HepG2 (cell line): ENCODE results near the gene MYH9. TPM values are rescaled to one million over a fixed set of nuclear protein-coding genes. Genes with fewer than 3 reads are reported as not detected.

Source experiments
- BORCS8-MEF2B ChIP-seq: sonication (generic); formaldehyde crosslinking; IDR thresholded peaks from 2 replicates; pipeline ENCODE4 v1.8.0; 2022; ENCODE audit warnings: mild to moderate bottlenecking, missing genetic modification reagents
- CBX2 ChIP-seq, 2 experiments: fragments of 200-600 bp in 1 of 2; sonication (generic); formaldehyde crosslinking in 1 of 2; IDR thresholded peaks; 2 replicates each; pipeline versions ENCODE4 v1.7.0 to v1.8.1; 2018 to 2022; ENCODE audit warnings: low read depth in 2 of 2, low read length in 1 of 2, mild to moderate bottlenecking in 1 of 2, missing genetic modification reagents in 1 of 2
- ERF ChIP-seq: IDR thresholded peaks from 2 replicates; pipeline ENCODE4 v1.6.1; 2018; ENCODE audit warnings: missing biosample characterization, missing genetic modification reagents
- HNRNPUL1 ChIP-seq: fragments of 200-400 bp; formaldehyde crosslinking; IDR thresholded peaks from 2 replicates; pipeline ENCODE4 v1.6.1; 2017; ENCODE audit warnings: low read depth, mild to moderate bottlenecking, low read length, moderate library complexity
- RFX3 ChIP-seq: IDR thresholded peaks from 2 replicates; pipeline ENCODE4 v1.6.1; 2016; ENCODE audit warnings: missing biosample characterization, missing genetic modification reagents
- SAP130 ChIP-seq: IDR thresholded peaks from 2 replicates; pipeline ENCODE4 v1.6.1; 2016; ENCODE audit warnings: low read depth
- TOPORS ChIP-seq: sonication (generic); formaldehyde crosslinking; IDR thresholded peaks from 2 replicates; pipeline ENCODE4 v1.8.0; 2023; ENCODE audit warnings: mild to moderate bottlenecking, missing genetic modification reagents
- ZFP91 ChIP-seq: sonication (generic); formaldehyde crosslinking; IDR thresholded peaks from 2 replicates; pipeline ENCODE4 v1.9.0; 2022; ENCODE audit warnings: missing genetic modification reagents, mild to moderate bottlenecking, borderline replicate concordance
- ZNF326 ChIP-seq: sonication (generic); formaldehyde crosslinking; IDR thresholded peaks from 2 replicates; pipeline ENCODE4 v1.4.0; 2020; ENCODE audit warnings: missing genetic modification reagents, borderline replicate concordance
- ZNF597 ChIP-seq: sonication (generic); formaldehyde crosslinking; IDR thresholded peaks from 2 replicates; pipeline ENCODE4 v1.5.0; 2020; ENCODE audit warnings: missing genetic modification reagents
- ZNF703 ChIP-seq: sonication (generic); formaldehyde crosslinking; IDR thresholded peaks from 2 replicates; pipeline ENCODE4 v1.5.1; 2020; ENCODE audit warnings: missing genetic modification reagents, mild to moderate bottlenecking, moderate library complexity, borderline replicate concordance
- polyA plus RNA-seq, 8 experiments: library from polyadenylated mRNA; depleted of rRNA in 3 of 8; stranded (reverse) in 7 of 8; unstranded in 1 of 8; fragments of >200 nt; fragmentation: Illumina TruSeq in 4 of 8; extraction: Trizol in 4 of 8; gene quantifications; 2 replicates each; pipeline versions ENCODE4 v1.2.1 to v1.2.3, GENCODE V29; 2011 to 2016; ENCODE audit warnings: low read depth in 4 of 8, missing spikeins in 1 of 8, mixed read lengths in 1 of 8; ENCODE audit not compliant: insufficient read depth in 1 of 8
- total RNA-seq, 5 experiments: library from RNA; depleted of rRNA; stranded (reverse); fragments of >200 nt; fragmentation: Illumina TruSeq; extraction: Trizol; gene quantifications; 2 replicates each; pipeline ENCODE4 v1.2.3, GENCODE V29; 2016; ENCODE audit warnings: low read depth in 1 of 5
- TF ChIP-seq, protein P1 (sequence below): sonication (generic); formaldehyde crosslinking; conservative IDR thresholded peaks from 2 replicates; pipeline ENCODE4 v1.8.0; 2022; ENCODE audit warnings: low read depth, missing genetic modification reagents
- TF ChIP-seq, protein P2 (sequence below): sonication (generic); formaldehyde crosslinking; IDR thresholded peaks from 2 replicates; pipeline ENCODE4 v1.5.0; 2020; ENCODE audit warnings: mild to moderate bottlenecking, missing genetic modification reagents, borderline replicate concordance
- TF ChIP-seq, protein P3 (sequence below): sonication (generic); formaldehyde crosslinking; IDR thresholded peaks from 2 replicates; pipeline ENCODE4 v1.8.0; 2022; ENCODE audit warnings: mild to moderate bottlenecking, missing genetic modification reagents

The MYH9 gene
- total and polyA plus RNA-seq, 2 of the 13 experiments (the other 11 are each of a cell fraction or from before 2014, with no cell fraction given): 50.7 to 98.5 TPM

- TF ChIP-seq, protein P1, sequence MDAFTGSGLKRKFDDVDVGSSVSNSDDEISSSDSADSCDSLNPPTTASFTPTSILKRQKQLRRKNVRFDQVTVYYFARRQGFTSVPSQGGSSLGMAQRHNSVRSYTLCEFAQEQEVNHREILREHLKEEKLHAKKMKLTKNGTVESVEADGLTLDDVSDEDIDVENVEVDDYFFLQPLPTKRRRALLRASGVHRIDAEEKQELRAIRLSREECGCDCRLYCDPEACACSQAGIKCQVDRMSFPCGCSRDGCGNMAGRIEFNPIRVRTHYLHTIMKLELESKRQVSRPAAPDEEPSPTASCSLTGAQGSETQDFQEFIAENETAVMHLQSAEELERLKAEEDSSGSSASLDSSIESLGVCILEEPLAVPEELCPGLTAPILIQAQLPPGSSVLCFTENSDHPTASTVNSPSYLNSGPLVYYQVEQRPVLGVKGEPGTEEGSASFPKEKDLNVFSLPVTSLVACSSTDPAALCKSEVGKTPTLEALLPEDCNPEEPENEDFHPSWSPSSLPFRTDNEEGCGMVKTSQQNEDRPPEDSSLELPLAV (CRISPR knock-in tag): no peak
- TF ChIP-seq ZNF703 (CRISPR knock-in tag) (no peak), RFX3 (CRISPR knock-in tag) (no peak), ERF (CRISPR knock-in tag) (peak; percentile 32; the same call in 1 of the 2 replicates), HNRNPUL1 (no peak), CBX2 (IDR thresholded peaks at IDR 0.05; ENCODE audit: low read depth, low read length) (no peak), CBX2 (CRISPR knock-in tag; IDR thresholded peaks at IDR 0.05; ENCODE audit: low read depth) (no peak), ZNF326 (CRISPR knock-in tag) (no peak), TOPORS (CRISPR knock-in tag) (no peak), ZNF597 (no peak), SAP130 (CRISPR knock-in tag) (peak; percentile 76), ZFP91 (CRISPR knock-in tag) (no peak), BORCS8-MEF2B (peak; percentile 66; the same call in 1 of the 2 replicates)
- TF ChIP-seq, protein P2, sequence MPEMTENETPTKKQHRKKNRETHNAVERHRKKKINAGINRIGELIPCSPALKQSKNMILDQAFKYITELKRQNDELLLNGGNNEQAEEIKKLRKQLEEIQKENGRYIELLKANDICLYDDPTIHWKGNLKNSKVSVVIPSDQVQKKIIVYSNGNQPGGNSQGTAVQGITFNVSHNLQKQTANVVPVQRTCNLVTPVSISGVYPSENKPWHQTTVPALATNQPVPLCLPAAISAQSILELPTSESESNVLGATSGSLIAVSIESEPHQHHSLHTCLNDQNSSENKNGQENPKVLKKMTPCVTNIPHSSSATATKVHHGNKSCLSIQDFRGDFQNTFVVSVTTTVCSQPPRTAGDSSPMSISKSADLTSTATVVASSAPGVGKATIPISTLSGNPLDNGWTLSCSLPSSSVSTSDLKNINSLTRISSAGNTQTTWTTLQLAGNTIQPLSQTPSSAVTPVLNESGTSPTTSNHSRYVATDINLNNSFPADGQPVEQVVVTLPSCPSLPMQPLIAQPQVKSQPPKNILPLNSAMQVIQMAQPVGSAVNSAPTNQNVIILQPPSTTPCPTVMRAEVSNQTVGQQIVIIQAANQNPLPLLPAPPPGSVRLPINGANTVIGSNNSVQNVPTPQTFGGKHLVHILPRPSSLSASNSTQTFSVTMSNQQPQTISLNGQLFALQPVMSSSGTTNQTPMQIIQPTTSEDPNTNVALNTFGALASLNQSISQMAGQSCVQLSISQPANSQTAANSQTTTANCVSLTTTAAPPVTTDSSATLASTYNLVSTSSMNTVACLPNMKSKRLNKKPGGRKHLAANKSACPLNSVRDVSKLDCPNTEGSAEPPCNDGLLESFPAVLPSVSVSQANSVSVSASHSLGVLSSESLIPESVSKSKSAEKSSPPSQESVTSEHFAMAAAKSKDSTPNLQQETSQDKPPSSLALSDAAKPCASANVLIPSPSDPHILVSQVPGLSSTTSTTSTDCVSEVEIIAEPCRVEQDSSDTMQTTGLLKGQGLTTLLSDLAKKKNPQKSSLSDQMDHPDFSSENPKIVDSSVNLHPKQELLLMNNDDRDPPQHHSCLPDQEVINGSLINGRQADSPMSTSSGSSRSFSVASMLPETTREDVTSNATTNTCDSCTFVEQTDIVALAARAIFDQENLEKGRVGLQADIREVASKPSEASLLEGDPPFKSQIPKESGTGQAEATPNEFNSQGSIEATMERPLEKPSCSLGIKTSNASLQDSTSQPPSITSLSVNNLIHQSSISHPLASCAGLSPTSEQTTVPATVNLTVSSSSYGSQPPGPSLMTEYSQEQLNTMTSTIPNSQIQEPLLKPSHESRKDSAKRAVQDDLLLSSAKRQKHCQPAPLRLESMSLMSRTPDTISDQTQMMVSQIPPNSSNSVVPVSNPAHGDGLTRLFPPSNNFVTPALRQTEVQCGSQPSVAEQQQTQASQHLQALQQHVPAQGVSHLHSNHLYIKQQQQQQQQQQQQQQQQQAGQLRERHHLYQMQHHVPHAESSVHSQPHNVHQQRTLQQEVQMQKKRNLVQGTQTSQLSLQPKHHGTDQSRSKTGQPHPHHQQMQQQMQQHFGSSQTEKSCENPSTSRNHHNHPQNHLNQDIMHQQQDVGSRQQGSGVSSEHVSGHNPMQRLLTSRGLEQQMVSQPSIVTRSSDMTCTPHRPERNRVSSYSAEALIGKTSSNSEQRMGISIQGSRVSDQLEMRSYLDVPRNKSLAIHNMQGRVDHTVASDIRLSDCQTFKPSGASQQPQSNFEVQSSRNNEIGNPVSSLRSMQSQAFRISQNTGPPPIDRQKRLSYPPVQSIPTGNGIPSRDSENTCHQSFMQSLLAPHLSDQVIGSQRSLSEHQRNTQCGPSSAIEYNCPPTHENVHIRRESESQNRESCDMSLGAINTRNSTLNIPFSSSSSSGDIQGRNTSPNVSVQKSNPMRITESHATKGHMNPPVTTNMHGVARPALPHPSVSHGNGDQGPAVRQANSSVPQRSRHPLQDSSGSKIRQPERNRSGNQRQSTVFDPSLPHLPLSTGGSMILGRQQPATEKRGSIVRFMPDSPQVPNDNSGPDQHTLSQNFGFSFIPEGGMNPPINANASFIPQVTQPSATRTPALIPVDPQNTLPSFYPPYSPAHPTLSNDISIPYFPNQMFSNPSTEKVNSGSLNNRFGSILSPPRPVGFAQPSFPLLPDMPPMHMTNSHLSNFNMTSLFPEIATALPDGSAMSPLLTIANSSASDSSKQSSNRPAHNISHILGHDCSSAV: no peak
- TF ChIP-seq, protein P3, sequence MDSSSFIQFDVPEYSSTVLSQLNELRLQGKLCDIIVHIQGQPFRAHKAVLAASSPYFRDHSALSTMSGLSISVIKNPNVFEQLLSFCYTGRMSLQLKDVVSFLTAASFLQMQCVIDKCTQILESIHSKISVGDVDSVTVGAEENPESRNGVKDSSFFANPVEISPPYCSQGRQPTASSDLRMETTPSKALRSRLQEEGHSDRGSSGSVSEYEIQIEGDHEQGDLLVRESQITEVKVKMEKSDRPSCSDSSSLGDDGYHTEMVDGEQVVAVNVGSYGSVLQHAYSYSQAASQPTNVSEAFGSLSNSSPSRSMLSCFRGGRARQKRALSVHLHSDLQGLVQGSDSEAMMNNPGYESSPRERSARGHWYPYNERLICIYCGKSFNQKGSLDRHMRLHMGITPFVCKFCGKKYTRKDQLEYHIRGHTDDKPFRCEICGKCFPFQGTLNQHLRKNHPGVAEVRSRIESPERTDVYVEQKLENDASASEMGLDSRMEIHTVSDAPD (CRISPR knock-in tag): peak; percentile 80; the same call in 1 of the 2 replicates
These were observed 34.8 kb downstream of the MYH9 start (continued) for GRCh38 chr22:36352803-36353507.
